Measurements from ENCODE around the gene PRRC2B. TPM values are rescaled to one million over a fixed set of nuclear protein-coding genes. Genes with fewer than 3 reads are reported as not detected.

PRRC2B gene
- total and polyA plus RNA-seq, 10 donors, result 23.3 to 235 (median 180) TPM

DNA sequence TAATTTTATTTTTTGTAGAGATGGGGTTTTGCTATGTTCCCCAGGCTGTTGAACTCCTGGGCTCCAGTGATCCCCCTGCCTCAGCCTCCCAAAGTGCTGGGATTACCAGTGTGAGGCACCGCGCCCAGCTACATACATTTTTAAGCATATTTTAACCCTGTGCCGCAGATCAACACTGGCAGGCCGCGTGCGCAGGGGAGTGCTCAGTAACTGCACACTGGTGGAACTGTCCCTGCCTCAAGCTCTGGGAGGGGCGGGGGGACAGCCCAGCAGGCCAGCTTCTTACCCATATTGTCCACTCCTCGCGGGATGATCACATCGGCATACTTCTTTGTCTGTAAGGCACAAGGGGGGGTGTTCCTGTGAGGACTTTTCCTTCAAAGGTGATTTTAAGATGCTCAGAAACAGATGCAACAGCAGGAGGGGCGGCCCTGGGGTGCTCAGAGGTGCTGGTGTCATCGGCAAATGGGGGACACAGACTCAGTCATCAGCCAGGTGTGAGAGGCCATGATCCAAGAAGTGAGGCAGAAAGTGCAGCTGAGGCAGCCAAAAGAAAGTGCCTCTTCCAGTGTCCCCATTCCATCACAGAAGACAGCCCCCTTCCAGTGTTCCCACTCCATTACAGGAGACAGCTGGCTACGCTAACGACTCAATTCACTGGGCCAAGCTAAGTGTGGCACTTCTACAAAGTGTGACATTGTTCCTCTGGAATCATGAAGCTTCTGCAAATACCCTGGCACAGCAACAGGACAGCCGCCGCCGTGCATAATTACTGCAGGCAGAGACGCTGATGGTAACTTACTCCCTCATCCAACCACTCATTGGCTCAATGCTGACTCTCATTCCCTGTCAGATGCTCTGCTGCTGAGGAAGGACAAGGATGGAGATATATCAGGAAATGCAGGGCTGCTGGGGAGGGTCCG, 132.0 kb downstream of the PRRC2B start:
- intact Hi-C loops (cut with DNase I; ENCODE audit: low total_unique reads), result no loop called here
- 91 to 94% (median 91%) methylated on average over 19 of the region's 19 CpGs for WGBS, 5 donors
- no peak for DNase-seq
- no peak overlapping the region for H3K4me3 ChIP-seq
- no peaks in the 10 kb centered on the region for H3K27me3 ChIP-seq (replicated peaks in 1 of 7)
- no peak overlapping the region for H3K27ac ChIP-seq
- TF ChIP-seq POLR2A (IDR thresholded peaks at IDR 0.05) (no peak), POLR2AphosphoS5 (IDR thresholded peaks at IDR 0.05) (no peak)
- TF ChIP-seq, protein P1, sequence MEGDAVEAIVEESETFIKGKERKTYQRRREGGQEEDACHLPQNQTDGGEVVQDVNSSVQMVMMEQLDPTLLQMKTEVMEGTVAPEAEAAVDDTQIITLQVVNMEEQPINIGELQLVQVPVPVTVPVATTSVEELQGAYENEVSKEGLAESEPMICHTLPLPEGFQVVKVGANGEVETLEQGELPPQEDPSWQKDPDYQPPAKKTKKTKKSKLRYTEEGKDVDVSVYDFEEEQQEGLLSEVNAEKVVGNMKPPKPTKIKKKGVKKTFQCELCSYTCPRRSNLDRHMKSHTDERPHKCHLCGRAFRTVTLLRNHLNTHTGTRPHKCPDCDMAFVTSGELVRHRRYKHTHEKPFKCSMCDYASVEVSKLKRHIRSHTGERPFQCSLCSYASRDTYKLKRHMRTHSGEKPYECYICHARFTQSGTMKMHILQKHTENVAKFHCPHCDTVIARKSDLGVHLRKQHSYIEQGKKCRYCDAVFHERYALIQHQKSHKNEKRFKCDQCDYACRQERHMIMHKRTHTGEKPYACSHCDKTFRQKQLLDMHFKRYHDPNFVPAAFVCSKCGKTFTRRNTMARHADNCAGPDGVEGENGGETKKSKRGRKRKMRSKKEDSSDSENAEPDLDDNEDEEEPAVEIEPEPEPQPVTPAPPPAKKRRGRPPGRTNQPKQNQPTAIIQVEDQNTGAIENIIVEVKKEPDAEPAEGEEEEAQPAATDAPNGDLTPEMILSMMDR (IDR thresholded peaks at IDR 0.05 in 8 of 11, conservative IDR thresholded peaks at IDR 0.05 in 3 of 11), result no peak
- H3K9me3 ChIP-seq, result no peaks in the 10 kb centered on the region
- H3K36me3 ChIP-seq, result peaks cover 0 to 92% (median 84%) of the 10 kb centered on the region in 6 donors
- peaks cover 9 to 26% (median 16%) of the 10 kb centered on the region in 6 donors for H3K4me1 ChIP-seq

DNA sequence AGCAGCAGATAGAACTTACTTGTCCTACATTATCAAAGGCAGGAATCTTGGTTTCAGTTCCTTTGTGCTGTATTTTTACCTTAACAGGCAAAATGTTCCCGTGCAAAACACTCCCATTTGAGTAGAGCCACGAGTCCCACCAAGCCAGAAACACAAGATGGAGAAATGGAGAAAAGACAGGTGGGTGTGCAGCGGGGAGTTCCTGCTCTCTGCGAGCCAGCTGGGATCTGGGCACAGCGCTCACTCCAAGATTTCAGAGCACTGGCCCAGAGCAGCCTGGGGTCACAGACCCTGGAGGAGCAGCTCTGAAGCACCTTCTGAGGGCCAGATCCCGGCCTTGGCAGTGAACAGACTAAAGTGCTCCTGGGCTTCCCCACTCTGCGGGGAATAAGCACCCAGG, 134.3 kb downstream of the PRRC2B start:
- peaks cover 0 to 69% (median 63%) of the 10 kb centered on the region in 6 donors for H3K36me3 ChIP-seq
- no peak for TF ChIP-seq POLR2A (IDR thresholded peaks at IDR 0.05)
- TF ChIP-seq POLR2AphosphoS5 (IDR thresholded peaks at IDR 0.05), result no peak
- TF ChIP-seq, protein P1 (IDR thresholded peaks at IDR 0.05 in 8 of 11, conservative IDR thresholded peaks at IDR 0.05 in 3 of 11), result no peak
- no peak for DNase-seq
- no peak overlapping the region for H3K27ac ChIP-seq
- H3K4me3 ChIP-seq, result no peak overlapping the region
- intact Hi-C loops (cut with DNase I; ENCODE audit: low total_unique reads), result no loop called here
- H3K9me3 ChIP-seq, result no peaks in the 10 kb centered on the region
- 86 to 93% (median 92%) methylated on average over 7 of the region's 7 CpGs for WGBS, 5 donors
- H3K27me3 ChIP-seq (replicated peaks in 1 of 7), result no peaks in the 10 kb centered on the region
- peaks cover 10 to 32% (median 22%) of the 10 kb centered on the region in 6 donors for H3K4me1 ChIP-seq

DNA sequence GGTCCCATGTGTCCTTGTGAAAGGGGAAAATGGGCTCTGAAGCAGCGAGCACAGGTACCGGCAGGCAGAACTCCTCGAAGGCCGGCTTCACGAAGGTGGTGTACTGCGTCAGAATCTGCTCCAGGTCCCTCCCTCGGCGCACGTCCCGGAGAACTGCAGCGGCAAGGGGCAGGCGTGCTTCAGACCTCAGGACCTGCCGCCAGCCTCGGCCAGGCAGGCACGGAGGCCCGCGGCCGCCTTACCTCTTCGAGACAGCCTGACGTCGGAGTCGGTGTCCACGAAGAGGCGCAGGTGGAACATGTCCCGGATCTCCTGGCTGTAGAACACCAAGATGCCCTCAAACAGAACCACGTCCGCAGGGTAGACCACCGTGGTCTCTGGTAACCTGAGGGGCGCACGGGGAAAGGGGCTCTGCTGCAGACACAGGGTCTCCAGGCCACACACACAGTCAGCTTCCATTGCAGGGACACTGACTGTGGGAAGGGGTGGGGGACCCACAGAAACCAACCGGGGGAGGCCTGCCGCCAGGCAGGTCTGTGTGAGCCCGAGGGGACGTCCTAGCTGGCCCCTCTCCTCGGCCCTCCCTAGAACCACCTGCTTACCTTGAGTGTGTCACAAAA, 135.1 kb downstream of the PRRC2B start:
- Histone ChIP-seq H3K36me3 (peaks cover 0 to 61% (median 55%) of the 10 kb centered on the region in 6 donors), H3K9me3 (no peaks in the 10 kb centered on the region), H3K27me3 (replicated peaks in 1 of 7) (no peaks in the 10 kb centered on the region), H3K27ac (no peak overlapping the region), H3K4me1 (peaks cover 10 to 34% (median 22%) of the 10 kb centered on the region in 6 donors), H3K4me3 (no peak overlapping the region)
- DNase-seq, result no peak
- 94 to 97% (median 97%) methylated on average over 32 to 35 of the region's 35 CpGs for WGBS, 5 donors
- intact Hi-C loops (cut with DNase I; ENCODE audit: low total_unique reads), result no loop called here
- TF ChIP-seq, protein P1 (IDR thresholded peaks at IDR 0.05 in 8 of 11, conservative IDR thresholded peaks at IDR 0.05 in 3 of 11), result no peak
- TF ChIP-seq POLR2A (IDR thresholded peaks at IDR 0.05) (no peak), POLR2AphosphoS5 (IDR thresholded peaks at IDR 0.05) (no peak)

Data from spleen (tissue), 11 donors.